ENCODE measurements around the gene SMOC2. TPM values are rescaled to one million over a fixed set of nuclear protein-coding genes. Genes with fewer than 3 reads are reported as not detected.

Gene SMOC2
- polyA plus RNA-seq, 1 donor from 2014 or later = 0.50 TPM

DNA sequence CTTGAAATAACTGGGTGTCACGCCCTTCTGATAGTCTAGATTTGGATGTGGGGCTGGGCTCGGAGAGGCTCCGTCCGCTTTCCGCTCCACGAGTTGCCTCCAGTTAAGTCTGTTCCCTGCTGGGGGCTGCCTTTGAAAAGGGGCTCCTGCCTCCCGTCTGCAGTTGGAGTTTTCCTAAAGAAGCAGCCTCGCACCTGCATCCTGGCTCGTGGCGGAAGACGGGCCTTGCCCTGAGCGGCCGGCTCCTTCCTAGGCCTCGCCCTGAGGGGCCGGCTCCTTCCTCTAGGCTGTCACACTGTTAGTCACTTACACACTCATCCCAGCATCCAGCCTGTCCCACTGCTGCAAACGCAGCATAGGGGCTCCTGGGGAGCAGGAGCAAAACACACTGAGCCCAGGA, 74.4 kb downstream of the SMOC2 start:
- Histone ChIP-seq H3K27ac (ENCODE audit: low read length) (no peak overlapping the region), H2AFZ (ENCODE audit: low read depth, low read length) (no peak overlapping the region), H4K20me1 (ENCODE audit: insufficient read depth) (no peaks in the 10 kb centered on the region), H3K4me2 (ENCODE audit: low read length) (no peak overlapping the region), H3K4me3 (ENCODE audit: low read length) (no peak overlapping the region), H3K36me3 (ENCODE audit: insufficient read depth, low read length) (no peaks in the 10 kb centered on the region), H3F3A (ENCODE audit: insufficient read depth, low read length, poor library complexity, severe bottlenecking) (no peaks in the 10 kb centered on the region), H3K27me3 (ENCODE audit: insufficient read depth, low read depth, low read length) (no peaks in the 10 kb centered on the region), H3K9ac (ENCODE audit: low read length) (no peak overlapping the region), H3K9me2 (ENCODE audit: insufficient read depth, low read length) (no peaks in the 10 kb centered on the region), H3K79me2 (replicated peaks; ENCODE audit: insufficient read depth, low read length) (no peaks in the 10 kb centered on the region), H3K9me3 (ENCODE audit: low read length) (no peaks in the 10 kb centered on the region)
- no peak for TF ChIP-seq MXI1 (conservative IDR thresholded peaks at IDR 0.05; ENCODE audit: poor library complexity, severe bottlenecking)

DNA sequence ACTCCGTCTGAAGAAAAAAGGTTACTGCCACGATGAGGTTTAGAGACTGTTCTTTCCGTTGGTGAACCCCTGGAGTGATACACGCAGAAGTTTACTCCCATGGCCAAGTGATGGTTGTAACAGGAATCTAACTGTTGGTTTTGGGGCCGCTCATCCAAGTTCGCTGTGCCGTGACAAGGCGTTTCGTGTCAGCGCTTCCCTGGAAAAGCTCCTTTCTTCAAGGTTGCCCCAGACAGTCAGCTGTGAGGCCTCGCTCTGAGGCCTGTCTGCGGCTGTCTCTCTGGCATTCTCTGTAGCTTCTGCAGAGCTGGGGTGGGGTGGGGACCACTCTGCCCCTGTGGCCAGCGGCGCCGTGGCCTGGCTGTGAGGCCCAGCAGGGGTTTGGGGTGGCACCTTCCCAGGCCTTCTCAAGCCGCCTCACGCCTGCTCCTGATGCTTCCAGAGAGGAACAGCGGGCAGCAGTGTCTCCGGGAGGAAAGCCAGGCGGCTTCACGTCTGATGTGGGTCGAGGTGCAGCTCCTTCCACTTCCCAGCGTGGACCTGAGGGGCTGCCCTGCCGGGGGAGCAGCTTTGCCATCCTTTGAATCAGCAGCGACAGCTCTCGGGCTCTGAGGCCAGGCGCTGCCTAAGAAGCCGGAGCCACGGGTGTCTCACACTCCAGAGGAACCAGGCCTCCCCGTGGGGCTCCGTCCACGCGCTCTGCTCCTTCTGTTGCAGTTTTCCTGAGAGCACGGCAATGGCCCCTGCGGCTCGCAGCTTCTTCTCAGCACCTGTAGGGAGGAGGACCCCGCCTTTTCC, 76.2 kb downstream of the SMOC2 start:
- Histone ChIP-seq H3K36me3 (ENCODE audit: insufficient read depth, low read length) (no peaks in the 10 kb centered on the region), H3F3A (ENCODE audit: insufficient read depth, low read length, poor library complexity, severe bottlenecking) (no peaks in the 10 kb centered on the region), H3K9me3 (ENCODE audit: low read length) (no peaks in the 10 kb centered on the region), H3K9ac (ENCODE audit: low read length) (no peak overlapping the region), H3K27me3 (ENCODE audit: insufficient read depth, low read depth, low read length) (no peaks in the 10 kb centered on the region), H3K4me3 (ENCODE audit: low read length) (no peak overlapping the region), H3K9me2 (ENCODE audit: insufficient read depth, low read length) (no peaks in the 10 kb centered on the region), H4K20me1 (ENCODE audit: insufficient read depth) (no peaks in the 10 kb centered on the region), H3K27ac (ENCODE audit: low read length) (no peak overlapping the region), H3K79me2 (replicated peaks; ENCODE audit: insufficient read depth, low read length) (no peaks in the 10 kb centered on the region), H2AFZ (ENCODE audit: low read depth, low read length) (no peak overlapping the region), H3K4me2 (ENCODE audit: low read length) (no peak overlapping the region)
- no peak for TF ChIP-seq SMC3 (conservative IDR thresholded peaks at IDR 0.05; ENCODE audit: poor library complexity)
- no peak for TF ChIP-seq EP300 (conservative IDR thresholded peaks at IDR 0.05; ENCODE audit: poor library complexity, severe bottlenecking)
- TF ChIP-seq RAD21 (conservative IDR thresholded peaks at IDR 0.05) = no peak
- no peak for TF ChIP-seq EZH2 (IDR thresholded peaks at IDR 0.05; ENCODE audit: borderline replicate concordance, insufficient read depth, low read length, poor library complexity, severe bottlenecking)
- no peak for TF ChIP-seq REST (IDR thresholded peaks at IDR 0.05; ENCODE audit: borderline replicate concordance)
- no peak for TF ChIP-seq MXI1 (conservative IDR thresholded peaks at IDR 0.05; ENCODE audit: poor library complexity, severe bottlenecking)
- TF ChIP-seq POLR2AphosphoS5 (IDR thresholded peaks at IDR 0.05) = no peak
- TF ChIP-seq TAF1 (IDR thresholded peaks at IDR 0.05; ENCODE audit: low read depth) = no peak
- TF ChIP-seq, protein P1, sequence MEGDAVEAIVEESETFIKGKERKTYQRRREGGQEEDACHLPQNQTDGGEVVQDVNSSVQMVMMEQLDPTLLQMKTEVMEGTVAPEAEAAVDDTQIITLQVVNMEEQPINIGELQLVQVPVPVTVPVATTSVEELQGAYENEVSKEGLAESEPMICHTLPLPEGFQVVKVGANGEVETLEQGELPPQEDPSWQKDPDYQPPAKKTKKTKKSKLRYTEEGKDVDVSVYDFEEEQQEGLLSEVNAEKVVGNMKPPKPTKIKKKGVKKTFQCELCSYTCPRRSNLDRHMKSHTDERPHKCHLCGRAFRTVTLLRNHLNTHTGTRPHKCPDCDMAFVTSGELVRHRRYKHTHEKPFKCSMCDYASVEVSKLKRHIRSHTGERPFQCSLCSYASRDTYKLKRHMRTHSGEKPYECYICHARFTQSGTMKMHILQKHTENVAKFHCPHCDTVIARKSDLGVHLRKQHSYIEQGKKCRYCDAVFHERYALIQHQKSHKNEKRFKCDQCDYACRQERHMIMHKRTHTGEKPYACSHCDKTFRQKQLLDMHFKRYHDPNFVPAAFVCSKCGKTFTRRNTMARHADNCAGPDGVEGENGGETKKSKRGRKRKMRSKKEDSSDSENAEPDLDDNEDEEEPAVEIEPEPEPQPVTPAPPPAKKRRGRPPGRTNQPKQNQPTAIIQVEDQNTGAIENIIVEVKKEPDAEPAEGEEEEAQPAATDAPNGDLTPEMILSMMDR (IDR thresholded peaks at IDR 0.05; ENCODE audit: poor library complexity, severe bottlenecking) = no peak
